Activated naive CD4-positive, alpha-beta T cell (primary cell): Measurements from ENCODE around the gene BAG5.
"Not testable (repeated sequence)": the region's sequence is repeated elsewhere in the genome, so short reads cannot be mapped to it uniquely, and the experiment has no call there.

ENCODE experiments used
- DNase-seq, 4 experiments: peaks; one replicate each; lab custom pipeline; 2025; lab: John Stamatoyannopoulos, UW

Gene BAG5

GRCh38 chr14:103522649-103523574 lies 39.5 kb downstream of the BAG5 start, which contains the start of gene CKB:
Gene CKB, minus strand, starts transcription at chr14:103522830. Its CDS starts 337 bp downstream, at chr14:103522493.
- DNase-seq = no peak

GRCh38 chr14:103521951-103522563 lies 40.4 kb downstream of the BAG5 start:
- peak in 1 of 4 experiments; percentile 11 for DNase-seq

GRCh38 chr14:103521438-103521950 lies 41.0 kb downstream of the BAG5 start:
- DNase-seq = no peak

GRCh38 chr14:103520657-103521437 lies 41.6 kb downstream of the BAG5 start:
- peak in 2 of 4 experiments; percentile 39 to 58 for DNase-seq

- no peak for DNase-seq
Measured at GRCh38 chr14:103520269-103520656, 42.2 kb downstream of the BAG5 start.

GRCh38 chr14:103519837-103520212 lies 42.6 kb downstream of the BAG5 start:
- no peak for DNase-seq

GRCh38 chr14:103519043-103519836 lies 43.2 kb downstream of the BAG5 start:
- DNase-seq = no peak

- peak in 2 of 4 experiments; percentile 41 to 58 for DNase-seq
Measured at GRCh38 chr14:103518422-103519042, 43.9 kb downstream of the BAG5 start.

GRCh38 chr14:103517721-103518421 lies 44.6 kb downstream of the BAG5 start:
- no peak for DNase-seq

- no peak for DNase-seq
Measured at GRCh38 chr14:103517174-103517566, 45.3 kb downstream of the BAG5 start.

GRCh38 chr14:103516426-103517173 lies 45.9 kb downstream of the BAG5 start:
- no peak for DNase-seq

- DNase-seq = no peak
Measured at GRCh38 chr14:103514596-103515421, 47.6 kb downstream of the BAG5 start.

GRCh38 chr14:103512701-103513611 lies 49.5 kb downstream of the BAG5 start:
- no peak for DNase-seq

GRCh38 chr14:103512180-103512579 lies 50.3 kb downstream of the BAG5 start:
- not testable (repeated sequence) for DNase-seq

- DNase-seq = no peak
Measured at GRCh38 chr14:103510724-103511693, 51.4 kb downstream of the BAG5 start.
